Activated naive CD8-positive, alpha-beta T cell treated with anti-CD3 and anti-CD28 coated beads, Interleukin-2, amount 10 ng/mL, durations not matched to agents 7 days and 5 days (primary cell): Measurements from ENCODE around the gene LPAR5. TPM values are rescaled to one million over a fixed set of nuclear protein-coding genes. Genes with fewer than 3 reads are reported as not detected.

ENCODE experiments used
- total RNA-seq, 2 experiments: library from RNA; stranded (reverse); gene quantifications; one replicate each; pipeline ENCODE4 v1.2.3, GENCODE V29; 2021

Gene LPAR5
- total RNA-seq, 2 experiments from 2014 or later: 19.4 to 20.9 TPM

Other genes with a start within 250 kb of the LPAR5 start
- gene CD27, start 191.0 kb downstream of the LPAR5 start, total RNA-seq: 100 to 1,000 TPM; 152 to 158 TPM
- gene TAPBPL, start 183.9 kb downstream of the LPAR5 start, total RNA-seq: 10 to 100 TPM; 49.4 to 50.1 TPM
- gene VAMP1, start 165.3 kb downstream of the LPAR5 start, total RNA-seq: 10 to 100 TPM; 65.5 to 72.1 TPM
- gene MRPL51, start 142.7 kb downstream of the LPAR5 start, total RNA-seq: 100 to 1,000 TPM; 169 to 170 TPM
- 100 to 1,000 TPM; 147 to 157 TPM for gene NCAPD2, start 141.9 kb downstream of the LPAR5 start, total RNA-seq
- gene GAPDH, start 101.4 kb downstream of the LPAR5 start, total RNA-seq: 1,000 to 10,000 TPM; 4,618 to 4,824 TPM
- 10 to 100 TPM; 35.8 to 37.5 TPM for gene IFFO1, start 79.9 kb downstream of the LPAR5 start, total RNA-seq
- gene NOP2, start 67.7 kb downstream of the LPAR5 start, total RNA-seq: 10 to 100 TPM; 76.1 to 78.6 TPM
- gene CHD4, start 28.6 kb downstream of the LPAR5 start, total RNA-seq: 100 to 1,000 TPM; 273 to 277 TPM
- 1 to 10 TPM; 8.0 to 8.8 TPM for gene ACRBP, start 11.5 kb upstream of the LPAR5 start, total RNA-seq
- 10 to 100 TPM; 46.9 to 49.3 TPM for gene ING4, start 27.2 kb upstream of the LPAR5 start, total RNA-seq
- gene ZNF384, start 53.4 kb upstream of the LPAR5 start, total RNA-seq: 10 to 100 TPM; 79.5 to 88.2 TPM
- 1 to 10 TPM in 1 of 2 experiments, under 1 TPM in 1; 0.75 to 1.1 TPM for gene PIANP, start 64.9 kb upstream of the LPAR5 start, total RNA-seq
- gene COPS7A, start 88.1 kb upstream of the LPAR5 start, total RNA-seq: 10 to 100 TPM; 29.8 to 35.6 TPM
- 100 to 1,000 TPM; 108 to 118 TPM for gene MLF2, start 117.2 kb upstream of the LPAR5 start, total RNA-seq
- 10 to 100 TPM; 36.2 to 43.5 TPM for gene PTMS, start 130.4 kb upstream of the LPAR5 start, total RNA-seq
- gene LAG3, start 136.6 kb upstream of the LPAR5 start, total RNA-seq: 10 to 100 TPM; 46.6 to 52.1 TPM
- gene CD4, start 153.6 kb upstream of the LPAR5 start, total RNA-seq: 1 to 10 TPM; 2.6 to 3.0 TPM
- gene GPR162, start 185.9 kb upstream of the LPAR5 start, total RNA-seq: under 1 TPM; 0.30 to 0.51 TPM
- gene P3H3, start 192.4 kb upstream of the LPAR5 start, total RNA-seq: 1 to 10 TPM; 6.3 to 7.0 TPM
- 1 to 10 TPM; 2.6 to 3.1 TPM for gene GNB3, start 205.0 kb upstream of the LPAR5 start, total RNA-seq
- gene CDCA3, start 215.3 kb upstream of the LPAR5 start, total RNA-seq: 10 to 100 TPM; 76.7 to 85.2 TPM
- 10 to 100 TPM; 84.8 to 95.4 TPM for gene USP5, start 216.2 kb upstream of the LPAR5 start, total RNA-seq
- 1,000 to 10,000 TPM; 1,129 to 1,200 TPM for gene TPI1, start 231.6 kb upstream of the LPAR5 start, total RNA-seq
- gene SPSB2, start 237.3 kb upstream of the LPAR5 start, total RNA-seq: 10 to 100 TPM; 16.4 to 17.0 TPM